Endothelial cell of umbilical vein (primary cell): ENCODE results near the gene LMCD1. TPM values are rescaled to one million over a fixed set of nuclear protein-coding genes. Genes with fewer than 3 reads are reported as not detected.

ENCODE experiments used
- BruUV-seq: library from RNA; stranded (reverse); fragments of 400-500 nt; replicated peaks from 2 replicates; lab custom pipeline; 2021; lab: Mats Ljungman, UMichigan
- CTCF ChIA-PET: fragments of 300-600, 350-600 bp; sonication (Branson Sonifier 250); formaldehyde crosslinking; loops from one replicate; lab custom pipeline; 2021; ENCODE audit warnings: antibody characterized with exemption, inconsistent platforms; lab: Charles Lee
- POLR2A ChIA-PET: fragments of 300-600, 350-600 bp; sonication (Branson Sonifier 250); formaldehyde crosslinking; loops from one replicate; lab custom pipeline; 2021; ENCODE audit warnings: antibody characterized with exemption, inconsistent platforms; lab: Charles Lee
- DNase-seq: peaks from one replicate; pipeline ENCODE4 v3.0.0-alpha.2; 2011; ENCODE audit warnings: low read depth, low spot score
- FAIRE-seq: peaks from 2 replicates; lab custom pipeline; 2011; peaks lifted over from hg19 to GRCh38; lab: Jason Lieb, UNC
- H2AFZ ChIP-seq: 2 replicates; pipeline ENCODE4 v1.6.0; 2012; ENCODE audit warnings: low read depth, low read length, control low read depth, inconsistent platforms
- H3K27ac ChIP-seq: 2 replicates; pipeline ENCODE4 v1.5.1; 2011; ENCODE audit warnings: low read depth, mild to moderate bottlenecking, control low read depth, low read length, moderate library complexity; ENCODE audit not compliant: insufficient read depth
- H3K27me3 ChIP-seq, 2 experiments: 2 replicates each; pipeline versions ENCODE4 v1.6.0 to v1.6.1; 2011; ENCODE audit warnings: low read length in 2 of 2, mixed read lengths in 1 of 2; ENCODE audit not compliant: control insufficient read depth in 2 of 2, insufficient read depth in 2 of 2
- H3K36me3 ChIP-seq, 2 experiments: 2 replicates in 1 of 2; 3 replicates in 1 of 2; pipeline ENCODE4 v1.5.1; 2011; ENCODE audit warnings: low read length in 2 of 2, mild to moderate bottlenecking in 1 of 2, moderate library complexity in 1 of 2; ENCODE audit not compliant: control insufficient read depth in 2 of 2, insufficient read depth in 2 of 2; ENCODE audit errors: extremely low read depth in 1 of 2
- H3K4me1 ChIP-seq: 3 replicates; pipeline ENCODE4 v1.5.1; 2011; ENCODE audit warnings: mild to moderate bottlenecking, low read length; ENCODE audit not compliant: control insufficient read depth, insufficient read depth; ENCODE audit errors: extremely low read depth
- H3K4me2 ChIP-seq: 2 replicates; pipeline ENCODE4 v1.6.1; 2011; ENCODE audit warnings: low read length, control low read depth, mixed read lengths; ENCODE audit not compliant: insufficient read depth
- H3K4me3 ChIP-seq, 3 experiments: fragments of 200-600 bp in 1 of 3; sonication (generic), shearing (Covaris generic) in 1 of 3; replicated peaks in 1 of 3; 2 replicates each; pipeline ENCODE4 v1.5.1; 2011 to 2016; ENCODE audit warnings: control low read depth in 3 of 3, low read length in 3 of 3, mild to moderate bottlenecking in 2 of 3, inconsistent platforms in 1 of 3, low read depth in 1 of 3, moderate library complexity in 1 of 3; ENCODE audit not compliant: insufficient read depth in 1 of 3
- H3K79me2 ChIP-seq: 2 replicates; pipeline ENCODE4 v1.6.0; 2012; ENCODE audit warnings: low read length, inconsistent platforms; ENCODE audit not compliant: control insufficient read depth, insufficient read depth
- H3K9ac ChIP-seq: replicated peaks from 2 replicates; pipeline ENCODE3; 2011; ENCODE audit warnings: low read length, control low read depth; ENCODE audit not compliant: insufficient read depth; ENCODE audit errors: extremely low read depth
- H3K9me1 ChIP-seq: replicated peaks from 3 replicates; pipeline ENCODE4 v1.6.0; 2011; ENCODE audit warnings: mild to moderate bottlenecking, low read length; ENCODE audit not compliant: control insufficient read depth, insufficient read depth; ENCODE audit errors: extremely low read depth
- H3K9me3 ChIP-seq: replicated peaks from 2 replicates; pipeline ENCODE4 v1.5.1; 2012; ENCODE audit warnings: low read length, inconsistent platforms; ENCODE audit not compliant: control insufficient read depth, insufficient read depth
- H4K20me1 ChIP-seq: replicated peaks from 2 replicates; pipeline ENCODE3; 2011; ENCODE audit warnings: mild to moderate bottlenecking, low read length; ENCODE audit not compliant: control insufficient read depth, insufficient read depth; ENCODE audit errors: extremely low read depth
- EZH2 ChIP-seq: IDR thresholded peaks from 2 replicates; pipeline ENCODE4 v1.6.1; 2012; ENCODE audit warnings: borderline replicate concordance, low read depth, mild to moderate bottlenecking, moderate library complexity, low read length, inconsistent platforms; ENCODE audit not compliant: severe bottlenecking
- FOS ChIP-seq: IDR thresholded peaks from 2 replicates; pipeline ENCODE4 v1.6.1; 2011; ENCODE audit warnings: mild to moderate bottlenecking, low read length, moderate library complexity, borderline replicate concordance; ENCODE audit not compliant: insufficient read depth
- GATA2 ChIP-seq: IDR thresholded peaks from 2 replicates; pipeline ENCODE4 v1.7.0; 2011; ENCODE audit warnings: low read depth, mild to moderate bottlenecking, moderate library complexity, mixed read lengths, low read length; ENCODE audit not compliant: insufficient read length, insufficient read depth
- JUN ChIP-seq: IDR thresholded peaks from 2 replicates; pipeline ENCODE4 v1.6.1; 2011; ENCODE audit warnings: borderline replicate concordance, low read depth; ENCODE audit not compliant: insufficient read length, insufficient read depth
- MYC ChIP-seq: IDR thresholded peaks from one replicate; pipeline ENCODE4 v1.6.1; 2011; ENCODE audit warnings: mild to moderate bottlenecking, low read depth, low read length
- POLR2A ChIP-seq: IDR thresholded peaks from 2 replicates; pipeline ENCODE4 v1.6.1; 2012; ENCODE audit warnings: low read depth, mild to moderate bottlenecking, control low read depth, low read length
- POLR2AphosphoS5 ChIP-seq: IDR thresholded peaks from 2 replicates; pipeline ENCODE4 v1.6.1; 2012; ENCODE audit warnings: low read depth, mild to moderate bottlenecking, control low read depth, low read length, moderate library complexity; ENCODE audit not compliant: insufficient read depth
- dilution Hi-C: fragments of 300-500 bp; cut with MboI; formaldehyde crosslinking; loops from one replicate; pipeline ENCODE4 v1.15.0; 2019; ENCODE audit warnings: low sequenced_read_pairs; ENCODE audit not compliant: extremely low pct_ligation_motif_present
- intact Hi-C: fragments of 100-400 bp; cut with micrococcal nuclease; formaldehyde crosslinking; loops from one replicate; pipeline ENCODE4 v1.10.0; 2022
- polyA plus RNA-seq, 4 experiments: library from polyadenylated mRNA; depleted of rRNA in 3 of 4; stranded (reverse) in 3 of 4; unstranded in 1 of 4; fragments of >200 nt; gene quantifications; 2 replicates each; pipeline versions ENCODE4 v1.2.1 to v1.2.3, GENCODE V29; 2011 to 2012; ENCODE audit warnings: missing spikeins in 1 of 4
- total RNA-seq: library from RNA; stranded (reverse); gene quantifications from 2 replicates; pipeline ENCODE4 v1.2.3, GENCODE V29; 2021
- TF ChIP-seq, protein P1 (sequence below): IDR thresholded peaks from 2 replicates; pipeline ENCODE4 v1.6.1; 2011; ENCODE audit not compliant: insufficient read depth, insufficient read length
- TF ChIP-seq, protein P2 (sequence below), 2 donors: IDR thresholded peaks; 1 replicate in 1 of 2; 2 replicates in 1 of 2; pipeline ENCODE4 v1.5.1; 2011; ENCODE audit warnings: low read length in 2 of 2, mild to moderate bottlenecking in 2 of 2, moderate library complexity in 2 of 2, control low read depth in 1 of 2, inconsistent platforms in 1 of 2, low read depth in 1 of 2; ENCODE audit not compliant: insufficient read depth in 1 of 2; ENCODE audit errors: extremely low read depth in 1 of 2

Gene LMCD1
- total and polyA plus RNA-seq, 2 donors (not counting 3 experiments of a cell fraction or from before 2014, with no cell fraction given) = 7.6 to 14.5 TPM

DNA sequence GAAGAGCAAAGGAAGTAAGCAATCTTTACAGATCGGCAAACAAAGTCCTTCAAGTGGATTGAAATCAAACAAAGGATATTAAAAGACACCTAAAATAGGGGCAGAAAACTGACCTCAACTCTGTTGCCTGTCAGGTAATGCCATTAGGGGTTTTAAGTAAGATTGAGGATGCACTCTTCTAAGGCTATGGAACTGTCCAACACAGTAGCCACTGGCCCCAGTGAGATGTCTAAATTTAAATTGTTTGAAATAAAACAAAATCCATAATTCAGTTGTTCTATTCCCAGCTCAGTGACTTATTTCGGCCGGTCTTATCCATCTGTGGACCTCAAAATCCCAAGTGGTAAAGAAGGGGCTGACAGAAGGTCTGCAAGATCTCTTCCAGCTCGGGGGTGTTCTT, 49.5 kb upstream of the LMCD1 start:
- no peak overlapping the region for H3K27ac ChIP-seq
- no peak for DNase-seq
- no peaks in the 10 kb centered on the region for H4K20me1 ChIP-seq
- TF ChIP-seq EZH2 (no peak), POLR2AphosphoS5 (no peak), POLR2A (no peak), MYC (no peak), FOS (no peak), GATA2 (no peak), JUN (no peak)
- TF ChIP-seq, protein P1, sequence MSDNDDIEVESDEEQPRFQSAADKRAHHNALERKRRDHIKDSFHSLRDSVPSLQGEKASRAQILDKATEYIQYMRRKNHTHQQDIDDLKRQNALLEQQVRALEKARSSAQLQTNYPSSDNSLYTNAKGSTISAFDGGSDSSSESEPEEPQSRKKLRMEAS = no peak
- TF ChIP-seq, protein P2, sequence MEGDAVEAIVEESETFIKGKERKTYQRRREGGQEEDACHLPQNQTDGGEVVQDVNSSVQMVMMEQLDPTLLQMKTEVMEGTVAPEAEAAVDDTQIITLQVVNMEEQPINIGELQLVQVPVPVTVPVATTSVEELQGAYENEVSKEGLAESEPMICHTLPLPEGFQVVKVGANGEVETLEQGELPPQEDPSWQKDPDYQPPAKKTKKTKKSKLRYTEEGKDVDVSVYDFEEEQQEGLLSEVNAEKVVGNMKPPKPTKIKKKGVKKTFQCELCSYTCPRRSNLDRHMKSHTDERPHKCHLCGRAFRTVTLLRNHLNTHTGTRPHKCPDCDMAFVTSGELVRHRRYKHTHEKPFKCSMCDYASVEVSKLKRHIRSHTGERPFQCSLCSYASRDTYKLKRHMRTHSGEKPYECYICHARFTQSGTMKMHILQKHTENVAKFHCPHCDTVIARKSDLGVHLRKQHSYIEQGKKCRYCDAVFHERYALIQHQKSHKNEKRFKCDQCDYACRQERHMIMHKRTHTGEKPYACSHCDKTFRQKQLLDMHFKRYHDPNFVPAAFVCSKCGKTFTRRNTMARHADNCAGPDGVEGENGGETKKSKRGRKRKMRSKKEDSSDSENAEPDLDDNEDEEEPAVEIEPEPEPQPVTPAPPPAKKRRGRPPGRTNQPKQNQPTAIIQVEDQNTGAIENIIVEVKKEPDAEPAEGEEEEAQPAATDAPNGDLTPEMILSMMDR (IDR thresholded peaks at IDR 0.05; ENCODE audit: extremely low read depth in 1 of 2, insufficient read depth in 1 of 2, low read depth in 1 of 2, low read length in 2 of 2) = no peak
- no peak overlapping the region for H3K4me3 ChIP-seq
- no peaks in the 10 kb centered on the region for H3K9me1 ChIP-seq
- dilution Hi-C loops = no loop called here
- no peak overlapping the region for H2AFZ ChIP-seq
- H3K27me3 ChIP-seq = no peaks in the 10 kb centered on the region
- H3K79me2 ChIP-seq = no peaks in the 10 kb centered on the region
- H3K4me2 ChIP-seq = no peak overlapping the region
- no peak overlapping the region for H3K9ac ChIP-seq
- ChIA-PET CTCF (no interaction called here), POLR2A (no interaction called here)
- intact Hi-C loops = no loop called here
- no peaks in the 10 kb centered on the region for H3K36me3 ChIP-seq
- no peak for FAIRE-seq
- no TSS peak for BruUV-seq
- H3K4me1 ChIP-seq = no peaks in the 10 kb centered on the region
- H3K9me3 ChIP-seq = no peaks in the 10 kb centered on the region
